A549 (cell line): ENCODE measurements around the gene ALS2. TPM values are rescaled to one million over a fixed set of nuclear protein-coding genes. Genes with fewer than 3 reads are reported as not detected.
"Not testable (repeated sequence)": the region's sequence is repeated elsewhere in the genome, so short reads cannot be mapped to it uniquely, and the experiment has no call there.

Experiments
- ATAC-seq, 2 experiments: fragments of 200-7000 bp in 1 of 2; fragments of >200 bp in 1 of 2; cut with Nextera tagmentation in 1 of 2; cut with Tn5 transposase in 1 of 2; 3 replicates each; pipeline versions ENCODE4 v1.8.0 to v1.9.1; 2018 to 2020; ENCODE audit warnings: mild to moderate bottlenecking in 1 of 2, moderate library complexity in 1 of 2
- CTCF ChIA-PET: fragments of 300-600 bp; sonication (Branson Sonifier 250); formaldehyde crosslinking; extraction: SDS; loops from one replicate; lab custom pipeline; 2021; ENCODE audit warnings: antibody characterized with exemption, inconsistent platforms; lab: Yijun Ruan, JAX
- POLR2A ChIA-PET: fragments of 350-600 bp; formaldehyde crosslinking; extraction: SDS; loops from one replicate; lab custom pipeline; 2021; ENCODE audit warnings: antibody characterized with exemption, inconsistent platforms; lab: Yijun Ruan, JAX
- DNase-seq, 2 experiments: peaks; one replicate each; pipeline versions ENCODE4 v3.0.0 to v3.0.0-alpha.2; 2011 to 2016; ENCODE audit warnings: low read depth in 1 of 2, low spot score in 1 of 2
- FAIRE-seq: peaks from 2 replicates; lab custom pipeline; 2011; peaks lifted over from hg19 to GRCh38; lab: Jason Lieb, UNC
- H3K27ac ChIP-seq, 2 experiments: fragments of >200 bp; sonication (Bioruptor Twin); formaldehyde crosslinking; 3 replicates each; pipeline ENCODE4 v1.5.1; 2016 to 2017
- H3K4me1 ChIP-seq: fragments of >200 bp; sonication (Bioruptor Twin); formaldehyde crosslinking; 3 replicates; pipeline ENCODE4 v1.6.1; 2016
- H3K4me2 ChIP-seq: fragments of >200 bp; sonication (Bioruptor Twin); formaldehyde crosslinking; 3 replicates; pipeline ENCODE4 v1.6.1; 2016
- H3K4me3 ChIP-seq: fragments of >200 bp; sonication (Bioruptor Twin); formaldehyde crosslinking; 3 replicates; pipeline ENCODE4 v1.5.1; 2016
- H3K9me3 ChIP-seq: fragments of >200 bp; sonication (Bioruptor Twin); formaldehyde crosslinking; 3 replicates; pipeline ENCODE4 v1.6.1; 2016
- BHLHE40 ChIP-seq: IDR thresholded peaks from 2 replicates; pipeline ENCODE4 v1.6.1; 2012; ENCODE audit warnings: low read depth, low read length, inconsistent platforms
- CBX8 ChIP-seq: fragments of 200-600 bp; sonication (generic); IDR thresholded peaks from 2 replicates; pipeline ENCODE4 v1.6.1; 2016
- CEBPB ChIP-seq, 2 experiments: fragments of >200 bp in 1 of 2; sonication (Bioruptor Twin) in 1 of 2; formaldehyde crosslinking in 1 of 2; IDR thresholded peaks; 2 replicates each; pipeline ENCODE4 v1.6.1; 2012 to 2016
- FOSL2 ChIP-seq, 2 experiments: fragments of 450-650 bp in 1 of 2; fragments of >200 bp in 1 of 2; sonication (Bioruptor Twin) in 1 of 2; formaldehyde crosslinking; IDR thresholded peaks; 2 replicates each; pipeline versions ENCODE4 v1.5.0 to v1.6.1; 2016 to 2020; ENCODE audit warnings: mild to moderate bottlenecking in 1 of 2, moderate library complexity in 1 of 2
- FOXS1 ChIP-seq: fragments of 250-450 bp; sonication (Bioruptor Pico); IDR thresholded peaks from 2 replicates; pipeline ENCODE4 v1.5.0; 2020; ENCODE audit warnings: mild to moderate bottlenecking, moderate library complexity
- GATA3 ChIP-seq: IDR thresholded peaks from 2 replicates; pipeline ENCODE4 v1.6.1; 2012; ENCODE audit warnings: borderline replicate concordance
- HEYL ChIP-seq: fragments of 250-450 bp; sonication (Bioruptor Pico); IDR thresholded peaks from 2 replicates; pipeline ENCODE4 v1.8.0; 2021; ENCODE audit warnings: mild to moderate bottlenecking, moderate library complexity
- HOXB13 ChIP-seq: fragments of 250-450 bp; sonication (Bioruptor Pico); IDR thresholded peaks from 2 replicates; pipeline ENCODE4 v1.5.0; 2020; ENCODE audit warnings: low read depth, mild to moderate bottlenecking, moderate library complexity
- KDM1A ChIP-seq: fragments of 200-600 bp; sonication (generic); IDR thresholded peaks from 2 replicates; pipeline ENCODE4 v1.6.1; 2016; ENCODE audit warnings: low read depth, mild to moderate bottlenecking
- MYC ChIP-seq: IDR thresholded peaks from 2 replicates; pipeline ENCODE4 v1.6.1; 2012; ENCODE audit warnings: mild to moderate bottlenecking, inconsistent platforms, low read length, improper control_type of control experiment, borderline replicate concordance
- NFE2L2 ChIP-seq: fragments of 150-350 bp; conservative IDR thresholded peaks from 2 replicates; pipeline ENCODE4 v1.6.1; 2014; ENCODE audit warnings: low read length
- NR3C1 ChIP-seq: fragments of >200 bp; sonication (Bioruptor Twin); formaldehyde crosslinking; IDR thresholded peaks from 3 replicates; pipeline ENCODE4 v1.6.1; 2017
- PHF8 ChIP-seq: fragments of 200-600 bp; sonication (generic); IDR thresholded peaks from 2 replicates; pipeline ENCODE4 v1.6.1; 2016; ENCODE audit warnings: low read depth, mild to moderate bottlenecking, antibody characterized with exemption, moderate library complexity, borderline replicate concordance
- POLR2A ChIP-seq: IDR thresholded peaks from 2 replicates; pipeline ENCODE4 v1.6.1; 2012; ENCODE audit warnings: mild to moderate bottlenecking, low read length
- RARB ChIP-seq: fragments of 250-450 bp; sonication (Bioruptor Pico); IDR thresholded peaks from 2 replicates; pipeline ENCODE4 v1.8.0; 2021; ENCODE audit warnings: mild to moderate bottlenecking, moderate library complexity
- RFX5 ChIP-seq: fragments of 450-650 bp; IDR thresholded peaks from 2 replicates; pipeline ENCODE4 v1.7.1; 2014; ENCODE audit warnings: antibody characterized with exemption, mild to moderate bottlenecking, moderate library complexity
- RNF2 ChIP-seq: fragments of 200-600 bp; sonication (generic); IDR thresholded peaks from 2 replicates; pipeline ENCODE4 v1.6.1; 2016; ENCODE audit warnings: low read depth, mild to moderate bottlenecking, antibody characterized with exemption, moderate library complexity, borderline replicate concordance
- TP53 ChIP-seq: fragments of 250-450 bp; sonication (Bioruptor Pico); IDR thresholded peaks from 2 replicates; pipeline ENCODE4 v1.5.0; 2021; ENCODE audit warnings: mild to moderate bottlenecking, moderate library complexity
- ZC3H11A ChIP-seq: fragments of 450-650 bp; IDR thresholded peaks from 2 replicates; pipeline ENCODE4 v1.6.1; 2014; ENCODE audit warnings: antibody characterized with exemption, mild to moderate bottlenecking
- ZFP36 ChIP-seq: fragments of 450-650 bp; IDR thresholded peaks from 2 replicates; pipeline ENCODE4 v1.6.1; 2014; ENCODE audit warnings: borderline replicate concordance; ENCODE audit not compliant: partially characterized antibody
- WGBS: methylation state at CpG from one replicate; pipeline ENCODE4 v1.1.6; 2017; ENCODE audit errors: missing lambda C conversion rate; 5-methylcytosine and 5-hydroxymethylcytosine counted together
- polyA plus RNA-seq, 4 experiments: library from polyadenylated mRNA; depleted of rRNA in 3 of 4; stranded (reverse); fragments of >200 nt; fragmentation: RNase III in 1 of 4; extraction: RNeasy Plus Mini Kit Qiagen cat#74134 plus additional on column Dnase treatment in 1 of 4; gene quantifications; 2 replicates in 3 of 4; 3 replicates in 1 of 4; pipeline ENCODE4 v1.2.3, GENCODE V29; 2011 to 2017
- TF ChIP-seq, protein P1 (sequence below): fragments of >200 bp; sonication (Bioruptor Twin); formaldehyde crosslinking; IDR thresholded peaks from 3 replicates; pipeline ENCODE4 v1.5.1; 2016
- TF ChIP-seq, protein P2 (sequence below): fragments of >200 bp; sonication (Bioruptor Twin); formaldehyde crosslinking; IDR thresholded peaks from 2 replicates; pipeline ENCODE4 v1.6.1; 2016
- TF ChIP-seq, protein P3 (sequence below): fragments of 450-650 bp; IDR thresholded peaks from 2 replicates; pipeline ENCODE4 v1.6.1; 2014; ENCODE audit warnings: antibody characterized with exemption

The ALS2 gene
- polyA plus RNA-seq, 2 of the 4 experiments (the other 2 are of a cell fraction): 18.1 to 23.3 TPM

GRCh38 chr2:201820383-201821007 is 39.8 kb upstream of the ALS2 start:
- H3K4me3 ChIP-seq: no peak overlapping the region
- CTCF ChIA-PET: interaction anchor here (1.2 kb wide), 1 partner anchor 15 kb away, joined by 3 read pairs; no protein-coding TSS in a partner anchor
- ATAC-seq (no peak), DNase-seq (no peak), FAIRE-seq (no peak)
- H3K27ac ChIP-seq: no peak overlapping the region
- TF ChIP-seq HOXB13 (CRISPR knock-in tag) (no peak), HEYL (no peak), POLR2A (no peak), ZC3H11A (no peak), FOSL2 (IDR thresholded peaks at IDR 0.05) (no peak), FOSL2 (CRISPR knock-in tag; IDR thresholded peaks at IDR 0.05) (no peak), RNF2 (no peak), PHF8 (no peak)
- TF ChIP-seq, protein P1, sequence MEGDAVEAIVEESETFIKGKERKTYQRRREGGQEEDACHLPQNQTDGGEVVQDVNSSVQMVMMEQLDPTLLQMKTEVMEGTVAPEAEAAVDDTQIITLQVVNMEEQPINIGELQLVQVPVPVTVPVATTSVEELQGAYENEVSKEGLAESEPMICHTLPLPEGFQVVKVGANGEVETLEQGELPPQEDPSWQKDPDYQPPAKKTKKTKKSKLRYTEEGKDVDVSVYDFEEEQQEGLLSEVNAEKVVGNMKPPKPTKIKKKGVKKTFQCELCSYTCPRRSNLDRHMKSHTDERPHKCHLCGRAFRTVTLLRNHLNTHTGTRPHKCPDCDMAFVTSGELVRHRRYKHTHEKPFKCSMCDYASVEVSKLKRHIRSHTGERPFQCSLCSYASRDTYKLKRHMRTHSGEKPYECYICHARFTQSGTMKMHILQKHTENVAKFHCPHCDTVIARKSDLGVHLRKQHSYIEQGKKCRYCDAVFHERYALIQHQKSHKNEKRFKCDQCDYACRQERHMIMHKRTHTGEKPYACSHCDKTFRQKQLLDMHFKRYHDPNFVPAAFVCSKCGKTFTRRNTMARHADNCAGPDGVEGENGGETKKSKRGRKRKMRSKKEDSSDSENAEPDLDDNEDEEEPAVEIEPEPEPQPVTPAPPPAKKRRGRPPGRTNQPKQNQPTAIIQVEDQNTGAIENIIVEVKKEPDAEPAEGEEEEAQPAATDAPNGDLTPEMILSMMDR: no peak
- WGBS: 71% methylated on average over 4 of the region's 4 CpGs
- H3K4me2 ChIP-seq: no peak overlapping the region
- H3K9me3 ChIP-seq: no peaks in the 10 kb centered on the region
- POLR2A ChIA-PET: no interaction called here
- H3K4me1 ChIP-seq: no peaks in the 10 kb centered on the region

DNA sequence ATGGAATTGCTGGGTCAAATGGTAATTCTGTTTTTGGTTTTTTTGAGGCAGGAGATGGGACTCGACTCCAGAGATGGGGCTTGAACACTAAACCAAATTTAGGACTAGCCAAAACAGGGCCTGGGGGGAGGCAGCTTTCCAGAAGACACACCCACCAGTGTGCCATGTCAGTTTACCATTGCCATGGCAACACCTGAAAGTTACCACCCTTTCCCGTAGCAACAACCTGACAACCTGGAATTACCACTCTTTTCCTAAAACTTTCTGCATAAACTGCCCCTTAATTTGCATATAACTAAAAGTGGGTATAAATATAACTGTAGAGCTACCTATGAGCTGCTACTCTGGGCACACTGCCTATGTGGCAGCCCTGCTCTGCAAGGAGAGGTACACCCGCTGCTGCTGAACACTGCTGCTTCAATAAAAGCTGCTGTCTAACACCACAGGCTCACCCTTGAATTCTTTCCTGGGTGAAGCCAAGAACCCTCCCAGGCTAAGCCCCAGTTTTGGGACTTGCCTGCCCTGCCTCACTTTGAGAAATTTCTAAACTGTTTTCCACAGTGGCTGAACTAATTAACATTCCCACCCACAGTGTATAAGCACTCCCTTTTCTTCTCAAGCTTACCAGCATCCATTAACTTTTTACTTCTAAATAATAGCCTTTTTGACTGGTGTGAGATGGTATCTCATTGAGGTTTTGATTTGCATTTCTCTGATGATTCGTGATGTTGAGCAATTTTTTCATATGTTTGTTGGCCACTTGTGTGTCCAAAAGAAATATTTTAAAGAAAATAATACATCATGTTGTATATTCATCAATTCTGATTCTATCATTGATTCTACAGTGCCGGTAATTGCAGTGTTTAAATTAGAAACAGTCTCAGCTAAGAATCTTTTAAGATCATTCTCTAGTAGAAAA is 36.2 kb upstream of the ALS2 start:
- no peak overlapping the region for H3K4me2 ChIP-seq
- DNase-seq: no peak
- ChIA-PET POLR2A (no interaction called here), CTCF (no interaction called here)
- WGBS: 44% methylated on average over 5 of the region's 5 CpGs
- H3K9me3 ChIP-seq: no peaks in the 10 kb centered on the region
- TF ChIP-seq NR3C1 (no peak), RFX5 (0 out of 2 replicates have a peak, but pooled peaks have one; percentile 59)
- TF ChIP-seq, all 56 proteins: peak for 1
- H3K27ac ChIP-seq: no peak overlapping the region
- ATAC-seq (no peak), FAIRE-seq (no peak)
- no peak overlapping the region for H3K4me3 ChIP-seq
- H3K4me1 ChIP-seq: no peaks in the 10 kb centered on the region

DNA sequence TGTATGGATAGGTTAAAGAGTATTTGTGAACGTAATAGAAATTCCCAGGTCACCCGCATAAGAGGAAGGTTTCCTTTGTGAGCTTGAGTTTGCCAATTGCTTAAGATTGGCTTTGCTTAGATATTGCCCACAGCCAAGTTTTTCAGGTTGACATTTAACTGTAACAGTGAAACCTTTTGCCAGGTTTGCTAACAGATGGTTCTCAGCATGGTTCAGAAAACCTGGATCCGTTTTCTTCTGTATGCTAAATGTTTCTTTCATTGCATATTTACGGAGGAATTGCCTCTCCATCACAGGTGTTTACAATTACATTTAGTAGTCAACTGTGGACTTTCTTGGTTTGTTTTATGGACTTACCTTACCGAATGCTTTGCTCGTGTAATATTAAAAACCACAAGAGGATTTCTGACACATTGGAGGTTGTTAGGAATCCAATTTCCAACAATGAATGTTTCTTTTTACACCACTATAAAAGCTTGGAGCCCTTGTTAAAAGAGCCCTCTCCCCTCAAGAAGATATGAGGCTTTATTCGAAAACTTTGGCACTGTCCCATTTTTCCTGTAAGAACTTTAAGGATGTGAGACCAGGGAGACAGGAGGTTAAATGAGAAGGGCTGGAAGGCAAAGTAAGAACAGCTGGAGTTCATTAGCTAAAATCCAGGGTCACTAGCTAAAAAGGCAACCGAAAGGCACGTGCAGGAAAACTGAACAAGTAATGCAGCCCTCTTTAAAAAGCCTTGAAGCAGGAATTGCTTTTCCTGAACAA is 33.4 kb upstream of the ALS2 start:
- Histone ChIP-seq H3K4me1 (no peaks in the 10 kb centered on the region), H3K4me2 (no peak overlapping the region), H3K27ac (no peak overlapping the region), H3K9me3 (no peaks in the 10 kb centered on the region), H3K4me3 (no peak overlapping the region)
- DNase-seq (no peak), ATAC-seq (no peak), FAIRE-seq (no peak)
- ChIA-PET CTCF (no interaction called here), POLR2A (no interaction called here)
- TF ChIP-seq CEBPB (IDR thresholded peaks at IDR 0.05) (no peak), FOSL2 (IDR thresholded peaks at IDR 0.05) (no peak), FOSL2 (CRISPR knock-in tag; IDR thresholded peaks at IDR 0.05) (no peak), GATA3 (no peak), MYC (no peak), TP53 (no peak), KDM1A (no peak), POLR2A (no peak), RNF2 (no peak), ZFP36 (no peak), CBX8 (no peak), FOXS1 (no peak), RARB (no peak), NFE2L2 (no peak), BHLHE40 (no peak)
- TF ChIP-seq, protein P2, sequence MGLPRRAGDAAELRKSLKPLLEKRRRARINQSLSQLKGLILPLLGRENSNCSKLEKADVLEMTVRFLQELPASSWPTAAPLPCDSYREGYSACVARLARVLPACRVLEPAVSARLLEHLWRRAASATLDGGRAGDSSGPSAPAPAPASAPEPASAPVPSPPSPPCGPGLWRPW: no peak
- TF ChIP-seq, protein P3, sequence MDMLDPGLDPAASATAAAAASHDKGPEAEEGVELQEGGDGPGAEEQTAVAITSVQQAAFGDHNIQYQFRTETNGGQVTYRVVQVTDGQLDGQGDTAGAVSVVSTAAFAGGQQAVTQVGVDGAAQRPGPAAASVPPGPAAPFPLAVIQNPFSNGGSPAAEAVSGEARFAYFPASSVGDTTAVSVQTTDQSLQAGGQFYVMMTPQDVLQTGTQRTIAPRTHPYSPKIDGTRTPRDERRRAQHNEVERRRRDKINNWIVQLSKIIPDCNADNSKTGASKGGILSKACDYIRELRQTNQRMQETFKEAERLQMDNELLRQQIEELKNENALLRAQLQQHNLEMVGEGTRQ: no peak
- WGBS: 66% methylated on average over 9 of the region's 9 CpGs

DNA sequence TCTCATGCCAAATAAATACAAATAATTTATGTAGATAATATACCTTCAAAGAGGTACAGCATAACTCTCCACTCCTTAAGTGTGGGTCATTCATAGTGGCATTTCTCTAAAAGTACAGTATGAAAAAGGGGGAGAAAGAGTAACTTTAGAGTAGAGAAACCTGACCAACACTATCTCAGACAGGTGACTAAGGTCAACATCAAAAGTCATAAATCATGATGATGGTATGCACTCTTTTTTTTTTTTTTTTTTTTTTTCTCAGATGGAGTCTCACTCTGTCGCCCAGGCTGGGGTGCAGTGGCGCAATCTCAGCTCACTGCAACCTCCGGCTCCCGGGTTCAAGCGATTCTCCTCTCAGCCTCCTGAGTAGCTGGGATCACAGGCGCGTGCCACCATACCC is 29.9 kb upstream of the ALS2 start:
- WGBS: 85% methylated on average over 7 of the region's 7 CpGs
- POLR2A ChIA-PET, H3K4me3 ChIP-seq, DNase-seq, CTCF ChIA-PET, H3K4me1 ChIP-seq, H3K9me3 ChIP-seq, H3K4me2 ChIP-seq, FAIRE-seq, H3K27ac ChIP-seq, ATAC-seq: not testable (repeated sequence)
